Vagina (tissue), 2 donors: Measurements from ENCODE around the gene CHPT1.

ENCODE experiments used
- POLR2AphosphoS5 ChIP-seq, 2 donors: sonication (generic); formaldehyde crosslinking; IDR thresholded peaks; one replicate each; pipeline ENCODE4 v1.9.0; 2017; ENCODE audit warnings: antibody characterized with exemption in 2 of 2, mild to moderate bottlenecking in 2 of 2, low read depth in 1 of 2; ENCODE audit not compliant: insufficient read depth in 1 of 2
- TF ChIP-seq, protein P1 (sequence below), 3 experiments: fragments of 450-650 bp in 2 of 3; fragments of 200-600 bp in 1 of 3; sonication (generic) in 1 of 3; IDR thresholded peaks; one replicate each; pipeline ENCODE4 v1.5.1; 2017 to 2019; ENCODE audit warnings: antibody characterized with exemption in 3 of 3, mild to moderate bottlenecking in 2 of 3, moderate library complexity in 2 of 3

DNA sequence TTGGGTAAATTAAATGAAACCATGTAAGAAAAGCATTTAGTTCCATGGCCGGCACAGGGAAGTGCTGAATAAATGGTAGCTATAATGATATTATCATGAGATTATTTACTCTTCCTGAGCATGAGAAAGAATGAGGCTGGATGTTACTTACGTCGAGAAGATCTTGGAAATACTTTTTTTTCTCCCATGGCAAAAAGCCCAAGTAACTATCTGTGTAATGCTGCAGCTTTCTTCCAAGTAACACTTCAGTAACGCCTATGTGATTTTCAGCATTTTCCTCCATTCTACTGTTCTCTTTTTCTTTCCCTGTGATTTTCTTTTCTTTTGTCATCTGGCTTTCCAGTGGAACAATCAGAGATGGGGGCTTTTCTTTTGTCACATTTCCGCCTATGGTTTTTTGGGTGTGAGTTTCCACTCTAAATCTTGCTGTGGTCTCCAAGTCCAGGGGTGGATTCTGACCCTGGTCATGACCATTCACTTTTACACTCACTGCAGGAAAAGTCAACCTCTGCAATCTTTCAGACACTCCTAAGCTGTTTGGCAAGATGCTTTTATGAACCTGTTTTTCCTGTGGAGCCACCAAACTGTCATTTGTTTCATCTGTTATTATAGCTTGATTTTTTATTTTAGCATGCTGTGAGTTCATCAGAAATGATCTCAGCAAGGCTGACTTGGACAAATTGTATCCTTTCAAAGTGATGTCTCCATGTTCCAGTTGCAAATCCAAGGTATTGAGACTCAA lies 66.8 kb downstream of the CHPT1 start:
- TF ChIP-seq, protein P1, sequence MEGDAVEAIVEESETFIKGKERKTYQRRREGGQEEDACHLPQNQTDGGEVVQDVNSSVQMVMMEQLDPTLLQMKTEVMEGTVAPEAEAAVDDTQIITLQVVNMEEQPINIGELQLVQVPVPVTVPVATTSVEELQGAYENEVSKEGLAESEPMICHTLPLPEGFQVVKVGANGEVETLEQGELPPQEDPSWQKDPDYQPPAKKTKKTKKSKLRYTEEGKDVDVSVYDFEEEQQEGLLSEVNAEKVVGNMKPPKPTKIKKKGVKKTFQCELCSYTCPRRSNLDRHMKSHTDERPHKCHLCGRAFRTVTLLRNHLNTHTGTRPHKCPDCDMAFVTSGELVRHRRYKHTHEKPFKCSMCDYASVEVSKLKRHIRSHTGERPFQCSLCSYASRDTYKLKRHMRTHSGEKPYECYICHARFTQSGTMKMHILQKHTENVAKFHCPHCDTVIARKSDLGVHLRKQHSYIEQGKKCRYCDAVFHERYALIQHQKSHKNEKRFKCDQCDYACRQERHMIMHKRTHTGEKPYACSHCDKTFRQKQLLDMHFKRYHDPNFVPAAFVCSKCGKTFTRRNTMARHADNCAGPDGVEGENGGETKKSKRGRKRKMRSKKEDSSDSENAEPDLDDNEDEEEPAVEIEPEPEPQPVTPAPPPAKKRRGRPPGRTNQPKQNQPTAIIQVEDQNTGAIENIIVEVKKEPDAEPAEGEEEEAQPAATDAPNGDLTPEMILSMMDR (IDR thresholded peaks at IDR 0.05), result no peak
- TF ChIP-seq POLR2AphosphoS5 (IDR thresholded peaks at IDR 0.05; ENCODE audit: insufficient read depth in 1 of 2, low read depth in 1 of 2), result peak in 1 of 2 donors; percentile 49
